Liver (tissue), 9 donors: Measurements from ENCODE around the gene MAPK4. TPM values are rescaled to one million over a fixed set of nuclear protein-coding genes. Genes with fewer than 3 reads are reported as not detected.

Source experiments
- DNase-seq: peaks from one replicate; pipeline ENCODE4 v3.0.0-alpha.2; 2017; ENCODE audit warnings: low spot score
- H3K27ac ChIP-seq, 2 donors: one replicate each; pipeline ENCODE4 v1.7.0; 2013; ENCODE audit warnings: inconsistent platforms in 2 of 2, low read length in 2 of 2, control low read depth in 1 of 2, low read depth in 1 of 2, mild to moderate bottlenecking in 1 of 2
- H3K27me3 ChIP-seq, 4 donors: one replicate each; pipeline versions ENCODE4 v1.6.1 to v1.7.0; 2013; ENCODE audit warnings: low read length in 3 of 4, inconsistent platforms in 1 of 4, mild to moderate bottlenecking in 1 of 4, moderate library complexity in 1 of 4; ENCODE audit not compliant: control insufficient read depth in 4 of 4, insufficient read depth in 4 of 4
- H3K36me3 ChIP-seq, 4 donors: one replicate each; pipeline versions ENCODE4 v1.6.1 to v1.7.0; 2013; ENCODE audit warnings: low read length in 3 of 4, mild to moderate bottlenecking in 3 of 4, low read depth in 1 of 4, moderate library complexity in 1 of 4; ENCODE audit not compliant: control insufficient read depth in 4 of 4, insufficient read depth in 3 of 4
- H3K4me1 ChIP-seq, 4 donors: one replicate each; pipeline versions ENCODE4 v1.6.1 to v1.7.0; 2013; ENCODE audit warnings: low read length in 3 of 4, mild to moderate bottlenecking in 3 of 4, moderate library complexity in 1 of 4; ENCODE audit not compliant: control insufficient read depth in 4 of 4, insufficient read depth in 4 of 4
- H3K4me3 ChIP-seq, 3 donors: one replicate each; pipeline versions ENCODE4 v1.6.1 to v1.7.0; 2013; ENCODE audit warnings: low read length in 3 of 3, control low read depth in 1 of 3, low read depth in 1 of 3, mild to moderate bottlenecking in 1 of 3
- H3K9ac ChIP-seq, 2 donors: one replicate each; pipeline ENCODE4 v1.7.0; 2013; ENCODE audit warnings: low read length in 2 of 2, mild to moderate bottlenecking in 2 of 2, moderate library complexity in 2 of 2, control low read depth in 1 of 2, low read depth in 1 of 2
- H3K9me3 ChIP-seq, 4 donors: one replicate each; pipeline versions ENCODE4 v1.6.1 to v1.7.0; 2013; ENCODE audit warnings: low read length in 3 of 4; ENCODE audit not compliant: control insufficient read depth in 4 of 4
- ATF3 ChIP-seq: IDR thresholded peaks from 2 replicates; pipeline ENCODE4 v1.6.1; 2016; ENCODE audit warnings: antibody characterized with exemption
- CTCF ChIP-seq: fragments of 150-350 bp; IDR thresholded peaks from 2 replicates; pipeline ENCODE4 v1.5.1; 2017; ENCODE audit warnings: improper control_type of control experiment, low read depth, low read length; ENCODE audit not compliant: missing input control
- EGR1 ChIP-seq, 2 donors: IDR thresholded peaks; 2 replicates each; pipeline ENCODE4 v1.6.1; 2016 to 2018; ENCODE audit warnings: antibody characterized with exemption in 2 of 2, low read depth in 2 of 2
- FOXA1 ChIP-seq: IDR thresholded peaks from 2 replicates; pipeline ENCODE4 v1.6.1; 2016; ENCODE audit warnings: antibody characterized with exemption
- FOXA2 ChIP-seq: IDR thresholded peaks from 2 replicates; pipeline ENCODE4 v1.6.1; 2016; ENCODE audit warnings: antibody characterized with exemption
- GABPA ChIP-seq, 2 donors: IDR thresholded peaks in 1 of 2; conservative IDR thresholded peaks in 1 of 2; 2 replicates each; pipeline ENCODE4 v1.6.1; 2016; ENCODE audit warnings: antibody characterized with exemption in 2 of 2, mild to moderate bottlenecking in 1 of 2, moderate library complexity in 1 of 2
- HNF4A ChIP-seq, 2 donors: conservative IDR thresholded peaks; 2 replicates each; pipeline ENCODE4 v1.6.1; 2016; ENCODE audit warnings: antibody characterized with exemption in 2 of 2, mild to moderate bottlenecking in 2 of 2
- HNF4G ChIP-seq: IDR thresholded peaks from 2 replicates; pipeline ENCODE4 v1.6.1; 2016; ENCODE audit warnings: antibody characterized with exemption
- JUND ChIP-seq, 2 donors: IDR thresholded peaks; 2 replicates each; pipeline ENCODE4 v1.6.1; 2016; ENCODE audit warnings: antibody characterized with exemption in 2 of 2
- NR2F2 ChIP-seq: IDR thresholded peaks from 2 replicates; pipeline ENCODE4 v1.6.1; 2016; ENCODE audit warnings: antibody characterized with exemption
- RAD21 ChIP-seq, 2 donors: IDR thresholded peaks; 2 replicates each; pipeline ENCODE4 v1.6.1; 2016; ENCODE audit warnings: antibody characterized with exemption in 2 of 2, mild to moderate bottlenecking in 2 of 2
- REST ChIP-seq: IDR thresholded peaks from 2 replicates; pipeline ENCODE4 v1.6.1; 2016; ENCODE audit warnings: antibody characterized with exemption, mild to moderate bottlenecking
- RXRA ChIP-seq, 2 donors: IDR thresholded peaks; 2 replicates each; pipeline ENCODE4 v1.6.1; 2017 to 2018; ENCODE audit warnings: antibody characterized with exemption in 2 of 2, mild to moderate bottlenecking in 1 of 2
- SP1 ChIP-seq: IDR thresholded peaks from 2 replicates; pipeline ENCODE4 v1.6.1; 2018; ENCODE audit warnings: antibody characterized with exemption, mild to moderate bottlenecking
- TAF1 ChIP-seq: conservative IDR thresholded peaks from 2 replicates; pipeline ENCODE4 v1.6.1; 2016; ENCODE audit warnings: antibody characterized with exemption, mild to moderate bottlenecking
- YY1 ChIP-seq: IDR thresholded peaks from 2 replicates; pipeline ENCODE4 v1.6.1; 2016; ENCODE audit warnings: antibody characterized with exemption, mild to moderate bottlenecking
- ZBTB33 ChIP-seq: IDR thresholded peaks from 2 replicates; pipeline ENCODE4 v1.6.1; 2016; ENCODE audit warnings: antibody characterized with exemption
- WGBS: extraction: QIAGEN DNeasy Blood & Tissue Kit; methylation state at CpG from one replicate; pipeline ENCODE4 v1.1.7; 2013; 5-methylcytosine and 5-hydroxymethylcytosine counted together
- polyA plus RNA-seq, 2 donors: library from polyadenylated mRNA; stranded (reverse) in 1 of 2; unstranded in 1 of 2; fragments of 200-250 nt in 1 of 2; fragments of >200 nt in 1 of 2; fragmentation: Nextera tagmentation in 1 of 2; extraction: Ambion mirVana in 1 of 2; gene quantifications; one replicate each; pipeline versions ENCODE4 v1.2.1 to v1.2.3, GENCODE V29; 2013 to 2015
- total RNA-seq, 2 donors: library from RNA; depleted of rRNA; stranded (reverse); fragments of >200 nt; gene quantifications; one replicate each; pipeline ENCODE4 v1.2.3, GENCODE V29; 2014
- donor health status: healthy.
- donor health status: healthy.
- donor health status: healthy.
- donor health status: healthy.
- donor health status: healthy.

Gene MAPK4
- total and polyA plus RNA-seq, 4 donors: under 0.01 to 4.9 (median 1.5) TPM

GRCh38 chr18:50694147-50694546, 134.3 kb downstream of the MAPK4 start:
- H3K4me1 ChIP-seq: no peaks in the 10 kb centered on the region
- no peaks in the 10 kb centered on the region for H3K9me3 ChIP-seq
- no peak overlapping the region for H3K4me3 ChIP-seq
- TF ChIP-seq EGR1 (IDR thresholded peaks at IDR 0.05; ENCODE audit: low read depth in 2 of 2) (no peak), NR2F2 (no peak), FOXA1 (no peak), RXRA (IDR thresholded peaks at IDR 0.05) (no peak), TAF1 (no peak), FOXA2 (no peak), CTCF (no peak), REST (no peak), ZBTB33 (no peak), GABPA (IDR thresholded peaks at IDR 0.05 in 1 of 2, conservative IDR thresholded peaks at IDR 0.05 in 1 of 2) (no peak), SP1 (no peak), HNF4G (no peak), ATF3 (no peak), JUND (IDR thresholded peaks at IDR 0.05) (no peak), HNF4A (conservative IDR thresholded peaks at IDR 0.05) (no peak), RAD21 (IDR thresholded peaks at IDR 0.05) (no peak)
- WGBS: 74% methylated on average over 4 of the region's 4 CpGs
- H3K36me3 ChIP-seq: no peaks in the 10 kb centered on the region
- no peak overlapping the region for H3K27ac ChIP-seq
- no peak overlapping the region for H3K9ac ChIP-seq
- no peaks in the 10 kb centered on the region for H3K27me3 ChIP-seq
- no peak for DNase-seq

GRCh38 chr18:50695431-50696176, 135.7 kb downstream of the MAPK4 start:
- H3K27me3 ChIP-seq: no peaks in the 10 kb centered on the region
- no peak overlapping the region for H3K4me3 ChIP-seq
- no peak overlapping the region for H3K27ac ChIP-seq
- TF ChIP-seq SP1 (no peak), RAD21 (IDR thresholded peaks at IDR 0.05) (no peak), REST (no peak), JUND (IDR thresholded peaks at IDR 0.05) (no peak), CTCF (no peak), TAF1 (no peak), YY1 (no peak)
- H3K4me1 ChIP-seq: no peaks in the 10 kb centered on the region
- no peak for DNase-seq
- no peaks in the 10 kb centered on the region for H3K36me3 ChIP-seq
- no peaks in the 10 kb centered on the region for H3K9me3 ChIP-seq
- no peak overlapping the region for H3K9ac ChIP-seq
- 83% methylated on average over 10 of the region's 10 CpGs for WGBS
